ENCODE results near the gene UBR3.

Gene UBR3

GRCh38 chr2:170020777-170021176 lies 193.5 kb downstream of the UBR3 start:
- TF ChIP-seq CTCF (IDR thresholded peaks at IDR 0.05; ENCODE audit: insufficient read depth, low read length, missing control alignments), result no peak
- ChIA-PET POLR2A (no interaction called here), CTCF (no interaction called here)
- H3K4me3 ChIP-seq (ENCODE audit: low read depth, low read length), result no peak overlapping the region
- DNase-seq (ENCODE audit: low read depth, low spot score), result no peak

- CTCF ChIA-PET, result no interaction called here
- TF ChIP-seq CTCF (IDR thresholded peaks at IDR 0.05; ENCODE audit: insufficient read depth, low read length, missing control alignments), result no peak
- POLR2A ChIA-PET, result interaction anchor here (0.7 kb wide), 1 partner anchor 24 kb away, joined by 4 read pairs; no protein-coding TSS in a partner anchor
- DNase-seq (ENCODE audit: low read depth, low spot score), result peak; percentile 55
- no peak overlapping the region for H3K4me3 ChIP-seq (ENCODE audit: low read depth, low read length)
These were observed 195.4 kb downstream of the UBR3 start for GRCh38 chr2:170022692-170023091.

- no peak for TF ChIP-seq CTCF (IDR thresholded peaks at IDR 0.05; ENCODE audit: insufficient read depth, low read length, missing control alignments)
- no peak for DNase-seq (ENCODE audit: low read depth, low spot score)
- ChIA-PET POLR2A (no interaction called here), CTCF (no interaction called here)
- H3K4me3 ChIP-seq (ENCODE audit: low read depth, low read length), result no peak overlapping the region
These were observed 197.5 kb downstream of the UBR3 start for GRCh38 chr2:170024721-170025120.

- TF ChIP-seq CTCF (IDR thresholded peaks at IDR 0.05; ENCODE audit: insufficient read depth, low read length, missing control alignments), result no peak
- POLR2A ChIA-PET, result no interaction called here
- CTCF ChIA-PET, result no interaction called here
- no peak overlapping the region for H3K4me3 ChIP-seq (ENCODE audit: low read depth, low read length)
- DNase-seq (ENCODE audit: low read depth, low spot score), result no peak
These were observed 198.0 kb downstream of the UBR3 start for GRCh38 chr2:170025223-170025622.

- DNase-seq (ENCODE audit: low read depth, low spot score), result no peak
- ChIA-PET CTCF (no interaction called here), POLR2A (no interaction called here)
- no peak for TF ChIP-seq CTCF (IDR thresholded peaks at IDR 0.05; ENCODE audit: insufficient read depth, low read length, missing control alignments)
- no peak overlapping the region for H3K4me3 ChIP-seq (ENCODE audit: low read depth, low read length)
These were observed 199.1 kb downstream of the UBR3 start for GRCh38 chr2:170026361-170026760.

GRCh38 chr2:170029551-170029950 lies 202.3 kb downstream of the UBR3 start:
- no peak for TF ChIP-seq CTCF (IDR thresholded peaks at IDR 0.05; ENCODE audit: insufficient read depth, low read length, missing control alignments)
- no peak for DNase-seq (ENCODE audit: low read depth, low spot score)
- POLR2A ChIA-PET, result no interaction called here
- CTCF ChIA-PET, result no interaction called here
- no peak overlapping the region for H3K4me3 ChIP-seq (ENCODE audit: low read depth, low read length)
